GM23338 (cell line): ENCODE results near the gene TTLL8. TPM values are rescaled to one million over a fixed set of nuclear protein-coding genes. Genes with fewer than 3 reads are reported as not detected.

ENCODE experiments used
- ATAC-seq: fragments of 200-7000 bp; cut with Tn5 transposase; 3 replicates; pipeline ENCODE4 v1.9.1; 2020
- DNase-seq: peaks from one replicate; pipeline ENCODE4 v3.0.0-alpha.2; 2015; ENCODE audit warnings: low spot score
- H2AFZ ChIP-seq: fragments of 200-600 bp; sonication (generic); 2 replicates; pipeline ENCODE4 v1.8.0; 2016; ENCODE audit warnings: antibody characterized with exemption, mild to moderate bottlenecking, moderate library complexity
- H3F3A ChIP-seq: fragments of 200-600 bp; sonication (generic); replicated peaks from 2 replicates; pipeline ENCODE4 v1.8.0; 2017; ENCODE audit warnings: antibody characterized with exemption, mixed run types, low read depth
- H3K27ac ChIP-seq: fragments of 200-600 bp; sonication (generic); 2 replicates; pipeline ENCODE4 v1.6.1; 2016; ENCODE audit warnings: low read depth
- H3K27me3 ChIP-seq: fragments of 200-600 bp; sonication (generic); 2 replicates; pipeline ENCODE4 v1.8.0; 2016; ENCODE audit warnings: mild to moderate bottlenecking, mixed run types, moderate library complexity; ENCODE audit not compliant: insufficient read depth
- H3K36me3 ChIP-seq: fragments of 200-600 bp; sonication (generic); 2 replicates; pipeline ENCODE4 v1.8.0; 2016; ENCODE audit warnings: mild to moderate bottlenecking; ENCODE audit not compliant: insufficient read depth
- H3K4me1 ChIP-seq: fragments of 200-600 bp; sonication (generic); 2 replicates; pipeline ENCODE4 v1.8.0; 2016; ENCODE audit warnings: mild to moderate bottlenecking, moderate library complexity; ENCODE audit not compliant: insufficient read depth
- H3K4me2 ChIP-seq: fragments of 200-600 bp; sonication (generic); 2 replicates; pipeline ENCODE4 v1.7.1; 2017; ENCODE audit warnings: mixed run types
- H3K4me3 ChIP-seq: fragments of 200-600 bp; sonication (generic); 2 replicates; pipeline ENCODE4 v1.6.1; 2016; ENCODE audit warnings: mixed run types
- H3K79me2 ChIP-seq: fragments of 200-600 bp; sonication (generic); replicated peaks from 2 replicates; pipeline ENCODE4 v1.8.0; 2017; ENCODE audit warnings: mild to moderate bottlenecking; ENCODE audit not compliant: insufficient read depth
- H3K9me2 ChIP-seq: fragments of 200-600 bp; sonication (generic); 2 replicates; pipeline ENCODE4 v1.8.0; 2017; ENCODE audit not compliant: insufficient read depth
- H4K20me1 ChIP-seq: fragments of 200-600 bp; sonication (generic); replicated peaks from 2 replicates; pipeline ENCODE4 v1.8.0; 2017; ENCODE audit warnings: mild to moderate bottlenecking; ENCODE audit not compliant: insufficient read depth
- H3K27ac Mint-ChIP-seq: 2 replicates; pipeline ENCODE4 v1.8.0; 2020; ENCODE audit warnings: inconsistent platforms, mild to moderate bottlenecking, moderate library complexity, mixed read lengths
- H3K27me3 Mint-ChIP-seq: 3 replicates; pipeline ENCODE4 v1.8.0; 2022; ENCODE audit warnings: low read depth, mild to moderate bottlenecking, moderate library complexity, mixed read lengths, inconsistent platforms; ENCODE audit not compliant: insufficient read depth, poor library complexity
- H3K36me3 Mint-ChIP-seq: 3 replicates; pipeline ENCODE4 v1.8.0; 2021; ENCODE audit warnings: low read depth, mild to moderate bottlenecking, inconsistent platforms, moderate library complexity, mixed read lengths
- H3K4me1 Mint-ChIP-seq: 3 replicates; pipeline ENCODE4 v1.8.0; 2020; ENCODE audit warnings: mild to moderate bottlenecking, inconsistent platforms, mixed read lengths
- H3K4me3 Mint-ChIP-seq: 3 replicates; pipeline ENCODE4 v1.8.0; 2021; ENCODE audit warnings: moderate library complexity, mild to moderate bottlenecking, inconsistent platforms, mixed read lengths
- H3K9me3 Mint-ChIP-seq: 3 replicates; pipeline ENCODE4 v1.8.0; 2020; ENCODE audit warnings: moderate library complexity, mild to moderate bottlenecking, inconsistent platforms, mixed read lengths
- EZH2 ChIP-seq: fragments of 200-600 bp; sonication (generic); IDR thresholded peaks from one replicate; pipeline ENCODE4 v1.8.0; 2017; ENCODE audit warnings: antibody characterized with exemption, mild to moderate bottlenecking, low read depth; ENCODE audit not compliant: unreplicated experiment
- JUNB ChIP-seq: IDR thresholded peaks from one replicate; pipeline ENCODE4 v1.6.1; 2016; ENCODE audit warnings: antibody characterized with exemption; ENCODE audit not compliant: unreplicated experiment
- NANOG ChIP-seq: IDR thresholded peaks from 2 replicates; pipeline ENCODE4 v1.6.1; 2016; ENCODE audit warnings: antibody characterized with exemption, borderline replicate concordance
- POLR2AphosphoS5 ChIP-seq: IDR thresholded peaks from 2 replicates; pipeline ENCODE4 v1.6.1; 2016; ENCODE audit warnings: antibody characterized with exemption, low read depth
- ZNF114 ChIP-seq: fragments of 250-450 bp; sonication (Bioruptor Pico); IDR thresholded peaks from 2 replicates; pipeline ENCODE4 v1.5.0; 2020; ENCODE audit warnings: mild to moderate bottlenecking, moderate library complexity
- polyA plus RNA-seq: library from polyadenylated mRNA; unstranded; fragments of >200 nt; fragmentation: Nextera tagmentation; extraction: Ambion mirVana; gene quantifications from 2 replicates; pipeline ENCODE4 v1.2.1, GENCODE V29; 2016
- total RNA-seq: library from RNA; depleted of rRNA; stranded (reverse); fragments of >200 nt; shearing (Covaris generic); gene quantifications from 2 replicates; pipeline ENCODE4 v1.2.3, GENCODE V29; 2014
- TF ChIP-seq, protein P1 (sequence below): IDR thresholded peaks from one replicate; pipeline ENCODE4 v1.6.1; 2018; ENCODE audit warnings: antibody characterized with exemption; ENCODE audit not compliant: unreplicated experiment
- TF ChIP-seq, protein P2 (sequence below): fragments of 250-450 bp; sonication (Bioruptor Pico); IDR thresholded peaks from 2 replicates; pipeline ENCODE4 v1.5.0; 2020; ENCODE audit warnings: mild to moderate bottlenecking, moderate library complexity
- TF ChIP-seq, protein P3 (sequence below), 2 experiments: fragments of 200-600 bp in 1 of 2; sonication (generic) in 1 of 2; conservative IDR thresholded peaks; 2 replicates each; pipeline versions ENCODE4 v1.5.1 to v1.6.1; 2016 to 2017; ENCODE audit warnings: antibody characterized with exemption in 2 of 2, low read depth in 2 of 2, mild to moderate bottlenecking in 2 of 2, moderate library complexity in 1 of 2
- TF ChIP-seq, protein P4 (sequence below): IDR thresholded peaks from 2 replicates; pipeline ENCODE4 v1.6.1; 2016; ENCODE audit warnings: antibody characterized with exemption

The TTLL8 gene
- total and polyA plus RNA-seq, 2 experiments from 2014 or later = not detected

DNA sequence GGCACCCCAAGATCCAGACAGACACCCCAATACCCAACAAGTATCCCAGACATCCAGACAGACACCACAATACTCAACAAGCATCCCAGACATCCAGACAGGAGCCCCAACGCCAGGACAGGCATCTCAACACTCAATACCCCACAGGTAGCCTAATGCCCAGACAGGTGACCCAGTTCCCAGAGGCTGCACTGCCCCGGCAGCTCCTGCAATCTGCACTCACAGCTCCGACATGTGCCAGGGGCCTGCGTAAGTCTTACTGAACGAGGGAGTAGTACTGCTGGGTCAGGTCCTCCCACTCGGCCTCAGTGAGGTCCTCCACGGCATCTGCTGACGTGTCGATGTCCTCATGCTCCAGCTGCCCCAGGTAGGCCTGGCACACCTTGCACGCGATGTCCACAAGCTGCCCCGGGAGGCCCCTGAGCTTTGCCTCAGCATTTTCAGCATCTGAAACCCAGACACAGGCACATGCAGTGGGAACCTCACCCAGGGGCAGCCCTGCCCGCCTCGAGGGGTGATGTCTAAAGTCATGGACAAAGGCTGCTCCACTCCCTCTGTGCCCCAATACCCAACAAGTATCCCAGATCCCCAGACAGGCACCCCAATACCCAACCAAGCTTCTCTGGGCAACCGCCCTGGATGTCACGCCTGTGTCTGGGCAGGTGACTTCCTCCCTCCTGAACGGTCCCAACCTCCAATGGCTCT, 16.6 kb downstream of the TTLL8 start:
- H3K4me2 ChIP-seq = no peak overlapping the region
- H3K27me3 Mint-ChIP-seq = peaks cover 4% of the 10 kb centered on the region
- H3F3A ChIP-seq = no peaks in the 10 kb centered on the region
- ATAC-seq (no peak), DNase-seq (no peak)
- H3K27ac Mint-ChIP-seq = no peak overlapping the region
- no peaks in the 10 kb centered on the region for H3K4me1 Mint-ChIP-seq
- TF ChIP-seq, protein P1, sequence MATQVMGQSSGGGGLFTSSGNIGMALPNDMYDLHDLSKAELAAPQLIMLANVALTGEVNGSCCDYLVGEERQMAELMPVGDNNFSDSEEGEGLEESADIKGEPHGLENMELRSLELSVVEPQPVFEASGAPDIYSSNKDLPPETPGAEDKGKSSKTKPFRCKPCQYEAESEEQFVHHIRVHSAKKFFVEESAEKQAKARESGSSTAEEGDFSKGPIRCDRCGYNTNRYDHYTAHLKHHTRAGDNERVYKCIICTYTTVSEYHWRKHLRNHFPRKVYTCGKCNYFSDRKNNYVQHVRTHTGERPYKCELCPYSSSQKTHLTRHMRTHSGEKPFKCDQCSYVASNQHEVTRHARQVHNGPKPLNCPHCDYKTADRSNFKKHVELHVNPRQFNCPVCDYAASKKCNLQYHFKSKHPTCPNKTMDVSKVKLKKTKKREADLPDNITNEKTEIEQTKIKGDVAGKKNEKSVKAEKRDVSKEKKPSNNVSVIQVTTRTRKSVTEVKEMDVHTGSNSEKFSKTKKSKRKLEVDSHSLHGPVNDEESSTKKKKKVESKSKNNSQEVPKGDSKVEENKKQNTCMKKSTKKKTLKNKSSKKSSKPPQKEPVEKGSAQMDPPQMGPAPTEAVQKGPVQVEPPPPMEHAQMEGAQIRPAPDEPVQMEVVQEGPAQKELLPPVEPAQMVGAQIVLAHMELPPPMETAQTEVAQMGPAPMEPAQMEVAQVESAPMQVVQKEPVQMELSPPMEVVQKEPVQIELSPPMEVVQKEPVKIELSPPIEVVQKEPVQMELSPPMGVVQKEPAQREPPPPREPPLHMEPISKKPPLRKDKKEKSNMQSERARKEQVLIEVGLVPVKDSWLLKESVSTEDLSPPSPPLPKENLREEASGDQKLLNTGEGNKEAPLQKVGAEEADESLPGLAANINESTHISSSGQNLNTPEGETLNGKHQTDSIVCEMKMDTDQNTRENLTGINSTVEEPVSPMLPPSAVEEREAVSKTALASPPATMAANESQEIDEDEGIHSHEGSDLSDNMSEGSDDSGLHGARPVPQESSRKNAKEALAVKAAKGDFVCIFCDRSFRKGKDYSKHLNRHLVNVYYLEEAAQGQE = no peak
- TF ChIP-seq, protein P2, sequence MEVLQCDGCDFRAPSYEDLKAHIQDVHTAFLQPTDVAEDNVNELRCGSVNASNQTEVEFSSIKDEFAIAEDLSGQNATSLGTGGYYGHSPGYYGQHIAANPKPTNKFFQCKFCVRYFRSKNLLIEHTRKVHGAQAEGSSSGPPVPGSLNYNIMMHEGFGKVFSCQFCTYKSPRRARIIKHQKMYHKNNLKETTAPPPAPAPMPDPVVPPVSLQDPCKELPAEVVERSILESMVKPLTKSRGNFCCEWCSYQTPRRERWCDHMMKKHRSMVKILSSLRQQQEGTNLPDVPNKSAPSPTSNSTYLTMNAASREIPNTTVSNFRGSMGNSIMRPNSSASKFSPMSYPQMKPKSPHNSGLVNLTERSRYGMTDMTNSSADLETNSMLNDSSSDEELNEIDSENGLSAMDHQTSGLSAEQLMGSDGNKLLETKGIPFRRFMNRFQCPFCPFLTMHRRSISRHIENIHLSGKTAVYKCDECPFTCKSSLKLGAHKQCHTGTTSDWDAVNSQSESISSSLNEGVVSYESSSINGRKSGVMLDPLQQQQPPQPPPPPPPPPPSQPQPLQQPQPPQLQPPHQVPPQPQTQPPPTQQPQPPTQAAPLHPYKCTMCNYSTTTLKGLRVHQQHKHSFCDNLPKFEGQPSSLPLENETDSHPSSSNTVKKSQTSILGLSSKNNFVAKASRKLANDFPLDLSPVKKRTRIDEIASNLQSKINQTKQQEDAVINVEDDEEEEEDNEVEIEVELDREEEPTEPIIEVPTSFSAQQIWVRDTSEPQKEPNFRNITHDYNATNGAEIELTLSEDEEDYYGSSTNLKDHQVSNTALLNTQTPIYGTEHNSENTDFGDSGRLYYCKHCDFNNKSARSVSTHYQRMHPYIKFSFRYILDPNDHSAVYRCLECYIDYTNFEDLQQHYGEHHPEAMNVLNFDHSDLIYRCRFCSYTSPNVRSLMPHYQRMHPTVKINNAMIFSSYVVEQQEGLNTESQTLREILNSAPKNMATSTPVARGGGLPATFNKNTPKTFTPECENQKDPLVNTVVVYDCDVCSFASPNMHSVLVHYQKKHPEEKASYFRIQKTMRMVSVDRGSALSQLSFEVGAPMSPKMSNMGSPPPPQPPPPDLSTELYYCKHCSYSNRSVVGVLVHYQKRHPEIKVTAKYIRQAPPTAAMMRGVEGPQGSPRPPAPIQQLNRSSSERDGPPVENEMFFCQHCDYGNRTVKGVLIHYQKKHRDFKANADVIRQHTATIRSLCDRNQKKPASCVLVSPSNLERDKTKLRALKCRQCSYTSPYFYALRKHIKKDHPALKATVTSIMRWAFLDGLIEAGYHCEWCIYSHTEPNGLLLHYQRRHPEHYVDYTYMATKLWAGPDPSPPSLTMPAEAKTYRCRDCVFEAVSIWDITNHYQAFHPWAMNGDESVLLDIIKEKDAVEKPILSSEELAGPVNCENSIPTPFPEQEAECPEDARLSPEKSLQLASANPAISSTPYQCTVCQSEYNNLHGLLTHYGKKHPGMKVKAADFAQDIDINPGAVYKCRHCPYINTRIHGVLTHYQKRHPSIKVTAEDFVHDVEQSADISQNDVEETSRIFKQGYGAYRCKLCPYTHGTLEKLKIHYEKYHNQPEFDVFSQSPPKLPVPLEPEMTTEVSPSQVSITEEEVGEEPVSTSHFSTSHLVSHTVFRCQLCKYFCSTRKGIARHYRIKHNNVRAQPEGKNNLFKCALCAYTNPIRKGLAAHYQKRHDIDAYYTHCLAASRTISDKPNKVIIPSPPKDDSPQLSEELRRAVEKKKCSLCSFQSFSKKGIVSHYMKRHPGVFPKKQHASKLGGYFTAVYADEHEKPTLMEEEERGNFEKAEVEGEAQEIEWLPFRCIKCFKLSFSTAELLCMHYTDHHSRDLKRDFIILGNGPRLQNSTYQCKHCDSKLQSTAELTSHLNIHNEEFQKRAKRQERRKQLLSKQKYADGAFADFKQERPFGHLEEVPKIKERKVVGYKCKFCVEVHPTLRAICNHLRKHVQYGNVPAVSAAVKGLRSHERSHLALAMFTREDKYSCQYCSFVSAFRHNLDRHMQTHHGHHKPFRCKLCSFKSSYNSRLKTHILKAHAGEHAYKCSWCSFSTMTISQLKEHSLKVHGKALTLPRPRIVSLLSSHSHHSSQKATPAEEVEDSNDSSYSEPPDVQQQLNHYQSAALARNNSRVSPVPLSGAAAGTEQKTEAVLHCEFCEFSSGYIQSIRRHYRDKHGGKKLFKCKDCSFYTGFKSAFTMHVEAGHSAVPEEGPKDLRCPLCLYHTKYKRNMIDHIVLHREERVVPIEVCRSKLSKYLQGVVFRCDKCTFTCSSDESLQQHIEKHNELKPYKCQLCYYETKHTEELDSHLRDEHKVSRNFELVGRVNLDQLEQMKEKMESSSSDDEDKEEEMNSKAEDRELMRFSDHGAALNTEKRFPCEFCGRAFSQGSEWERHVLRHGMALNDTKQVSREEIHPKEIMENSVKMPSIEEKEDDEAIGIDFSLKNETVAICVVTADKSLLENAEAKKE (CRISPR knock-in tag) = no peak
- TF ChIP-seq, protein P3, sequence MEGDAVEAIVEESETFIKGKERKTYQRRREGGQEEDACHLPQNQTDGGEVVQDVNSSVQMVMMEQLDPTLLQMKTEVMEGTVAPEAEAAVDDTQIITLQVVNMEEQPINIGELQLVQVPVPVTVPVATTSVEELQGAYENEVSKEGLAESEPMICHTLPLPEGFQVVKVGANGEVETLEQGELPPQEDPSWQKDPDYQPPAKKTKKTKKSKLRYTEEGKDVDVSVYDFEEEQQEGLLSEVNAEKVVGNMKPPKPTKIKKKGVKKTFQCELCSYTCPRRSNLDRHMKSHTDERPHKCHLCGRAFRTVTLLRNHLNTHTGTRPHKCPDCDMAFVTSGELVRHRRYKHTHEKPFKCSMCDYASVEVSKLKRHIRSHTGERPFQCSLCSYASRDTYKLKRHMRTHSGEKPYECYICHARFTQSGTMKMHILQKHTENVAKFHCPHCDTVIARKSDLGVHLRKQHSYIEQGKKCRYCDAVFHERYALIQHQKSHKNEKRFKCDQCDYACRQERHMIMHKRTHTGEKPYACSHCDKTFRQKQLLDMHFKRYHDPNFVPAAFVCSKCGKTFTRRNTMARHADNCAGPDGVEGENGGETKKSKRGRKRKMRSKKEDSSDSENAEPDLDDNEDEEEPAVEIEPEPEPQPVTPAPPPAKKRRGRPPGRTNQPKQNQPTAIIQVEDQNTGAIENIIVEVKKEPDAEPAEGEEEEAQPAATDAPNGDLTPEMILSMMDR (conservative IDR thresholded peaks at IDR 0.05; ENCODE audit: low read depth in 2 of 2) = no peak
- no peak for TF ChIP-seq JUNB
- no peak for TF ChIP-seq EZH2
- TF ChIP-seq POLR2AphosphoS5 = no peak
- no peak for TF ChIP-seq NANOG
- TF ChIP-seq, protein P4, sequence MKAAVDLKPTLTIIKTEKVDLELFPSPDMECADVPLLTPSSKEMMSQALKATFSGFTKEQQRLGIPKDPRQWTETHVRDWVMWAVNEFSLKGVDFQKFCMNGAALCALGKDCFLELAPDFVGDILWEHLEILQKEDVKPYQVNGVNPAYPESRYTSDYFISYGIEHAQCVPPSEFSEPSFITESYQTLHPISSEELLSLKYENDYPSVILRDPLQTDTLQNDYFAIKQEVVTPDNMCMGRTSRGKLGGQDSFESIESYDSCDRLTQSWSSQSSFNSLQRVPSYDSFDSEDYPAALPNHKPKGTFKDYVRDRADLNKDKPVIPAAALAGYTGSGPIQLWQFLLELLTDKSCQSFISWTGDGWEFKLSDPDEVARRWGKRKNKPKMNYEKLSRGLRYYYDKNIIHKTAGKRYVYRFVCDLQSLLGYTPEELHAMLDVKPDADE = no peak
- no peak for TF ChIP-seq ZNF114 (CRISPR knock-in tag)
- H3K27ac ChIP-seq = no peak overlapping the region
- no peak overlapping the region for H2AFZ ChIP-seq
- H3K4me3 Mint-ChIP-seq = no peak overlapping the region
- H3K4me3 ChIP-seq = no peak overlapping the region
- H3K27me3 ChIP-seq = no peaks in the 10 kb centered on the region
- no peaks in the 10 kb centered on the region for H3K9me2 ChIP-seq
- no peaks in the 10 kb centered on the region for H3K4me1 ChIP-seq
- H3K36me3 Mint-ChIP-seq = no peaks in the 10 kb centered on the region
- no peaks in the 10 kb centered on the region for H4K20me1 ChIP-seq
- no peaks in the 10 kb centered on the region for H3K9me3 Mint-ChIP-seq
- no peaks in the 10 kb centered on the region for H3K79me2 ChIP-seq
- no peaks in the 10 kb centered on the region for H3K36me3 ChIP-seq
